Posterior cingulate gyrus (tissue), 11 donors: ENCODE results near the gene RNPC3.

ENCODE experiments used
- DNase-seq, 10 donors: peaks; one replicate each; pipeline versions ENCODE4 v3.0.0 to v3.0.0-alpha.2; 2020 to 2021; ENCODE audit warnings: mixed read lengths in 3 of 10
- intact Hi-C: fragments of 100-400 bp; cut with DNase I; formaldehyde crosslinking; loops from one replicate; pipeline ENCODE4 v1.15.1; 2023

RNPC3 gene, protein sequence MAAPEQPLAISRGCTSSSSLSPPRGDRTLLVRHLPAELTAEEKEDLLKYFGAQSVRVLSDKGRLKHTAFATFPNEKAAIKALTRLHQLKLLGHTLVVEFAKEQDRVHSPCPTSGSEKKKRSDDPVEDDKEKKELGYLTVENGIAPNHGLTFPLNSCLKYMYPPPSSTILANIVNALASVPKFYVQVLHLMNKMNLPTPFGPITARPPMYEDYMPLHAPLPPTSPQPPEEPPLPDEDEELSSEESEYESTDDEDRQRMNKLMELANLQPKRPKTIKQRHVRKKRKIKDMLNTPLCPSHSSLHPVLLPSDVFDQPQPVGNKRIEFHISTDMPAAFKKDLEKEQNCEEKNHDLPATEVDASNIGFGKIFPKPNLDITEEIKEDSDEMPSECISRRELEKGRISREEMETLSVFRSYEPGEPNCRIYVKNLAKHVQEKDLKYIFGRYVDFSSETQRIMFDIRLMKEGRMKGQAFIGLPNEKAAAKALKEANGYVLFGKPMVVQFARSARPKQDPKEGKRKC

DNA sequence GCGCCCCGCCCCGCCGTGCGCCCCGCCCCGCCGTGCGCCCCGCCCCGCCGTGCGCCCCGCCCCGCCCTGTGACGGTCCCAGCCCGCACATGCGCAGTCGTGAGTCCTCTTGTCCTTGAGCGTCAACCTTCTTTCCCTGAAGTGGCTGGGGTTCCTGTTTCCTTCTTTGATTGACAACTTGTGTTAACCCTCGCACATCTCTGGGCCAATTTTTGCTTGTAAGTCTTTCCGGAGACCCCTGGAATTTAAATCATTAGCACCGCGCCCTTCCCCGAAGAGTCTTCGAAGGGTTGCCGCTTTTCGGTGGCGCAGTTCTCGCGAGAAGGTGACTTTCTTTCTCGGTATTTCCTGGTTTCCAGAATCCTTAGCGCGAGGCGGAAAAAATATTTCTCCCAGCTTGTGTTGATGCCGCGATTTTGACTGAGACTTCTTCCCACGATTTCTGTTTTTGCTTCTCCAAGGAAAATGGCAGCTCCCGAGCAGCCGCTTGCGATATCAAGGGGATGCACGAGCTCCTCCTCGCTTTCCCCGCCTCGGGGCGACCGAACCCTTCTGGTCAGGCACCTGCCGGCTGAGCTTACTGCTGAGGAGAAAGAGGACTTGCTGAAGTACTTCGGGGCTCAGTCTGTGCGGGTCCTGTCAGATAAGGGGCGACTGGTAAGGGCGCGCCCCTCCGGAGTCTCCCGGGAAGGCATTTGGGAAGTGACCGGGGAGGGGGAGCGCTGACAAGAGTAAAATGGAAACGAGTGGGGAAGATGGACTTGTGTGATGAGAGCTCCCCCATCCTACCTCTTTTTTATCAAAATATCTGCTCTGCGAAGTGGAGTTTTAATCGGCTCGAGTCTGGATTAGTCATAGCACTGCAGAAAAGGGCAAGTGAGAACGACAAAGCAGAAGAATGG is at the start of gene RNPC3:
TSS of gene RNPC3 (plus strand) at position 93 of the 901 bp plus-strand sequence. CDS start at position 465, 372 bp downstream.
- peak; percentile 77 to 98 (median 92) for DNase-seq
- intact Hi-C loops = no loop called here

GRCh38 chr1:103477101-103477500 is 48.4 kb upstream of the RNPC3 start:
- intact Hi-C loops = no loop called here
- no peak for DNase-seq

GRCh38 chr1:103489935-103490334 is 35.6 kb upstream of the RNPC3 start:
- intact Hi-C loops = no loop called here
- no peak for DNase-seq

GRCh38 chr1:103492003-103492625 is 33.4 kb upstream of the RNPC3 start:
- no peak for DNase-seq
- intact Hi-C loops = no loop called here

GRCh38 chr1:103496014-103496635 is 29.4 kb upstream of the RNPC3 start:
- no peak for DNase-seq
- intact Hi-C loops = no loop called here

DNA sequence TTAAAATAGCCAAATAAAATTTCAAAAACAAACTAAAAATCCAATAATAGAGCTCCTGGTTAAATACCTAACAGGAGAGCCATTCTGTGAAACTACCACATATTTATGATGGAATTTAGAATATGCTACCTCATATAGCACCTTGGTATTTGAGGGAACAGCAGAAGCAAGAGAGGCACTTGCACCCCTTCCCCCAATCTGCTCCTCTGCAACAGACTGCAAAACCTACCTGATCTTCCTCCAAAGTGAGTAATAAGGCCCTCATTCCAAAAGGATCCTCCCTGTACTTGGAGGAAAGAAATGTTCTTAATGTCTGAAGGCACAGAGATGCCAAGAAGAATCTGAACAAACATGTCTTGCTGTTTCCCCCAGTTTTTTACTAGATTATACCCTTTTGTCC is 28.1 kb upstream of the RNPC3 start:
- DNase-seq = no peak
- intact Hi-C loops = no loop called here

DNA sequence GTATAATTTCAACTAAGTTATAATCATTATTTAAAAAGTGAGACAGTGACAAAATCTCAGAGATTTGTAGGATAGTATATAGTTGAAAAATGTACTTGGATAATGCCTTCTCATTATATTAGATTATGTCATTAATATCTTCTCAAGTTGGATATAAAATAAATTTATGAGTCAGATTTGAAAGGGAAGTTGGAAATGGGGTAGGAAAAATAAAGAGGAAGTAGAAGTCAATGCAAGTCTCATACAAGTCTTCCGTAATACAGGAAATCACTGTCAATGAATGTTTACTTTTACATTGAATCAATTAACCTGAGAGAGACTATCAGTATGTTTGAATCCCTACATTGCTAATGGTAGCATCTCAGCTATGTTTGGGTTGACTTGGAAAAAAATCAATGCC is 16.2 kb upstream of the RNPC3 start:
- DNase-seq = no peak
- intact Hi-C loops = no loop called here

DNA sequence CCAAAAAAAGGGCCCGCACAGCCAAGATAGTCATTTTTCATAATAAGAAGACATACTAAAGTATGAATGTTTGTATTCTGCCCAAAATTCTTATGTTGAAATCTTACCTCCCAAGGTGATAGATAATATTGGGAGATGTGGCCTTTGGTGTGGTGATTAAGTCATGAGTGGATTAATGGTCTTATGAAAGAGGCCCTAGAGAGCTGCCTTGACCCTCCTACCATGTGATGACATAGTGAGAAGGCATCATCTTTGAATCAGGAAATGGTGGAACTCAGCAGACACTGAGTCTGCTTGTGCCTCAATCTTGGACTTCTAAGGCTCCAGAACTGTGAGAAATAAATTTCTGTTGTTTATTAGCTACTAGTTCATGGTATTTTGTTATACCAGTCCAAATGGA is 11.8 kb upstream of the RNPC3 start:
- intact Hi-C loops = loop anchor here (2.0 kb wide), 1 partner anchor 407 kb away; no protein-coding TSS in a partner anchor
- no peak for DNase-seq

- DNase-seq = no peak
- intact Hi-C loops = loop anchor here (2.0 kb wide), 1 partner anchor 408 kb away; no protein-coding TSS in a partner anchor
Observed at GRCh38 chr1:103514920-103515503, 10.5 kb upstream of the RNPC3 start.

GRCh38 chr1:103516283-103516682 is 9.2 kb upstream of the RNPC3 start:
- no peak for DNase-seq
- intact Hi-C loops = no loop called here

GRCh38 chr1:103516693-103517092 is 8.8 kb upstream of the RNPC3 start:
- intact Hi-C loops = no loop called here

DNA sequence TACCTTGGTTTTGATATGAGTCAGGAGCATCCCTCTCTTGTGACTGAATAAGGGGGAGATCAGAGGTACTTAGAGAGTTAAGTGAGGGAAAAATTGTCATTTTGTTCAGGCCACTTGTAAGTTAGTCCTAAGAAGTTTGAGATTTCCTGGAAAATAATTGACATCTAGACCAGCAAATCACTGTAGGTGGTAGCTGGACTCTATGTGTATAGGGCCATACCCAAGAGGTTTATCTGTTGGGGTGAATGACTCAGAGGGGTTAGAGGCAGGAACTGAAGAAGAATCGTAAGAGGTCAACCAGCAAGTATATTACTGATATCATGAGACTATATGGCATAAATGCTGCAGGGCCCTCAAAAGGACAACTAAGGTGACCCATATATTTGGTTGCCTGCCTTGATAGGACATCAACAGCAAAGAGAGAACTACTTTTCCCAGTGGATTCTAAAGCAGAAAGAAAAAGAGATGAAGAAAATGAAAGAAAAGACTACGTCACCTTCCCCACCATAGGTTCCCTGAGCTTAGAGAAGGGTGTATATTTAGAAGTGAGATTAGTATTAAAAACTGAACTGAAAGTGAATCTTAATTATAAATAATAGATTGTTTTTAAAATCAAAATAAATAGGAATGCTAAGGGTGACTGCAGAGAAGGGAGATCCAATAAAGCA is 8.0 kb upstream of the RNPC3 start:
- no peak for DNase-seq
- intact Hi-C loops = no loop called here

More at GRCh38 chr1:103516693-103517092, 8.8 kb upstream of the RNPC3 start:
- no peak for DNase-seq

- intact Hi-C loops = no loop called here
- DNase-seq = no peak
Observed at GRCh38 chr1:103520822-103521221, 4.7 kb upstream of the RNPC3 start.

DNA sequence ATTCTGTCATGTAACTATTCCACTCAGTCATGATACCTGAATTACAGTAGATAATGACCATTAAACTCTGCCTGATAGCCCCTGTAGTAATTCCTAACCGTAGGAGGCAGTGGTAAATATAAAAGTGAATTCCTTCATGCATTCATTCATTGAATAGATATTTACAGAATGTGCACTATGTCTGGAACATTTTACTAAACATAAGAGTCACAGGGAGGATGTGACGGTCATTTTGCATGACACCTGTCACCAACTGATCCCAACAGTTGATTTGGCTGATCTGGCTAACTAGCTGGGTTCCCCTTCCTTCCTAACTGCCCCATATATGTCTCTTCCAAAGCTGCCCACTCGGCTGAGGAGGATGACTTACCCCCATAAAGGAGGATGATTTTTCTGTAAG is 2.2 kb upstream of the RNPC3 start:
- no peak for DNase-seq
- intact Hi-C loops = no loop called here

DNA sequence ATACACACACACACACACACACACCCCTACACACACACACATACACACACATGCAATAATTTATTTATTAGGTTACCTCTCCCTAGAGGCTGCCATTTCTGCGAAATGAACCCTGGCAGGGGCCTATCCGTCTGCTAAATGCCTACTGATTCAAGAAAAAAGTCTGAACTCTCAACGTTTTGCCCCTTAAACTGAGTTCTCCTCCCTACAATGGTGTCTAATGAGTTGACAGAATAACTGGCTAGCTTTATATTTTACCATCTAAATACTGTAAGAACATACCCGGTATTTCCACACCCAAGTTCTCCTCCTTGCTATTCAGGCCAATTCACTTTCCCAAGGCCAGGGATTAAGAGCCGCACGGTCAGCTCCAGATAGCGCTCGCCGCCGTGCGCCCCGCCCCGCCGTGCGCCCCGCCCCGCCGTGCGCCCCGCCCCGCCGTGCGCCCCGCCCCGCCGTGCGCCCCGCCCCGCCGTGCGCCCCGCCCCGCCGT is 339 bp upstream of the RNPC3 start:
- peak in 1 of 10 donors; percentile 2 for DNase-seq

GRCh38 chr1:103527331-103527730 is 1.8 kb downstream of the RNPC3 start:
- no peak for DNase-seq

More for the DNA sequence above, 339 bp upstream of the RNPC3 start:
- intact Hi-C loops = no loop called here

GRCh38 chr1:103529746-103530145 is 4.2 kb downstream of the RNPC3 start:
- intact Hi-C loops = no loop called here
- DNase-seq = peak in 1 of 10 donors; percentile 51

More at GRCh38 chr1:103527331-103527730, 1.8 kb downstream of the RNPC3 start:
- intact Hi-C loops = no loop called here

DNA sequence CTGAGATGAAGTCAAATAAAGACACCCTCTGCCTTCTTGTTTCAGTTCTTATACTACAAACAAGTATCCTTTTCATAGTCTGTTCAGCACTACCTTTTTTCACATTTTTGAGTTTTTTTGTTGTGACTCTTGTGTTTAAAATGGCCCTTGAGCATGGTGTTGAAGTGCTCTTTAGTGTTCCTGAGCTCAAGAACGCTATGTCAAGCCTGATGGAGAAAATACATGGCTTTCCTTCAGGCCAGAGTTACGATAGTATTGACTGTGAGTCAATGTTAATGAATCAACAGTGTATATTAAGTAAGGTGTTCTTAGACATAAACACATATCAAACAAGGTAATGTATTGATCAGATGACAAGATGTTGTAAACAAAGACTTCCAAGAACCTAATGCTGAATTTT is 12.7 kb downstream of the RNPC3 start:
- intact Hi-C loops = no loop called here
- no peak for DNase-seq

- no peak for DNase-seq
- intact Hi-C loops = no loop called here
Observed at GRCh38 chr1:103541431-103541830, 15.9 kb downstream of the RNPC3 start.
